ENCODE data around the gene ATP6V0C.

DNA sequence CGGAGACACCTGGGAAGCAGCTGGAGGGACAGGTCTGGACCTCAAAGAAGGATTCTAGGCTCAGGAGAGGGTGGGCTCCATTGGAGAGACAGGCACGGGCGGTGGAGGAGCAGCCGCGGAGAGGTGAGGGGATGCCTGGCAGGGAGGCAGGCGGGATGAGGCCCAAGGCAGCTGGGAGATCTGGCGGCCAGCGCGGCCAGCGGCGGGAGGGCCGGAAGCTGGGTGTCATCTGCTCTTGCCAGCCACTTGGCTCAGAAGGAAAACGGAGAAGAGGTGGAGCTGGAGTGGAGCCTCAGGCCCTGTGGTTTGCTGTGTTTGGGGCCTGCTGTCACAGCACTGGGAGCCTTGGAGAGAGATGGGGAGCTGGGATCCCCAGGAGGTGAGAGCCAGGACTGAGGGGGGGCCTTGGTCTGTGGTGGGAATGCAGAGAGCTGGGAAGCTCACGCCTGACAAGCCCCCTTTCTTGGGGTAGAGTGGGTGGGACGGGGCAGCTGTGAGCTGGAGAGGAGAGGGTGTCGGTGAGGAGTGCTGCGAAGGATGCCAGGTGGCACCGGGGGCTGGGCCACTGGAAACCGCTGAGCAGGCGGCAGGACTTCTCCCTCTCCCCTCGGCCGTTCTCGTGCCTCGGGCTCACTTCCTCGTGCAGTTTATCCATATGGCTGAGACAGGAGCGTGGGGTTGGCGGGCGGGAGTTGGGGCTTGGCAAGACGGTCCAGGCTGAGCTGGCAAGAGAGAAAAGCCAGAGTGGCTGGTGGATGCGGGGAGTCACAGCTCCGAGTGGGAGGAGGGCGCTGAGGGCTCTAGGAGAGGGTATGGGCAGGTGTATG, 30.8 kb upstream of the ATP6V0C start:
- TF ChIP-seq, protein P1, sequence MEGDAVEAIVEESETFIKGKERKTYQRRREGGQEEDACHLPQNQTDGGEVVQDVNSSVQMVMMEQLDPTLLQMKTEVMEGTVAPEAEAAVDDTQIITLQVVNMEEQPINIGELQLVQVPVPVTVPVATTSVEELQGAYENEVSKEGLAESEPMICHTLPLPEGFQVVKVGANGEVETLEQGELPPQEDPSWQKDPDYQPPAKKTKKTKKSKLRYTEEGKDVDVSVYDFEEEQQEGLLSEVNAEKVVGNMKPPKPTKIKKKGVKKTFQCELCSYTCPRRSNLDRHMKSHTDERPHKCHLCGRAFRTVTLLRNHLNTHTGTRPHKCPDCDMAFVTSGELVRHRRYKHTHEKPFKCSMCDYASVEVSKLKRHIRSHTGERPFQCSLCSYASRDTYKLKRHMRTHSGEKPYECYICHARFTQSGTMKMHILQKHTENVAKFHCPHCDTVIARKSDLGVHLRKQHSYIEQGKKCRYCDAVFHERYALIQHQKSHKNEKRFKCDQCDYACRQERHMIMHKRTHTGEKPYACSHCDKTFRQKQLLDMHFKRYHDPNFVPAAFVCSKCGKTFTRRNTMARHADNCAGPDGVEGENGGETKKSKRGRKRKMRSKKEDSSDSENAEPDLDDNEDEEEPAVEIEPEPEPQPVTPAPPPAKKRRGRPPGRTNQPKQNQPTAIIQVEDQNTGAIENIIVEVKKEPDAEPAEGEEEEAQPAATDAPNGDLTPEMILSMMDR (IDR thresholded peaks at IDR 0.05) = no peak
- TF ChIP-seq POLR2A (IDR thresholded peaks at IDR 0.05) (no peak), POLR2AphosphoS5 (IDR thresholded peaks at IDR 0.05) (peak in 1 of 3 donors; percentile 23)

Measured in breast epithelium (tissue), 3 donors.